ENCODE results near the gene EFNB2. TPM values are rescaled to one million over a fixed set of nuclear protein-coding genes. Genes with fewer than 3 reads are reported as not detected.

The EFNB2 gene
- total and polyA plus RNA-seq, 5 donors: 9.6 to 19.4 (median 13.6) TPM

- no peak for DNase-seq
- WGBS: 77% methylated on average over 10 of the region's 10 CpGs
- no peak for ATAC-seq
- H3K27ac ChIP-seq (ENCODE audit: low read length): no peak overlapping the region
- no peaks in the 10 kb centered on the region for H3K27me3 ChIP-seq (ENCODE audit: control insufficient read depth, insufficient read depth)
- intact Hi-C loops (cut with DNase I): no loop called here
- H3K4me3 ChIP-seq (ENCODE audit: low read length): no peak overlapping the region
- H3K4me1 ChIP-seq (ENCODE audit: control insufficient read depth, insufficient read depth, low read length): no peaks in the 10 kb centered on the region
- no peaks in the 10 kb centered on the region for H3K9me3 ChIP-seq (ENCODE audit: control insufficient read depth, low read length)
Observed at GRCh38 chr13:106467427-106468122, 67.9 kb downstream of the EFNB2 start.

GRCh38 chr13:106466691-106467426, 68.6 kb downstream of the EFNB2 start:
- H3K27me3 ChIP-seq (ENCODE audit: control insufficient read depth, insufficient read depth): no peaks in the 10 kb centered on the region
- no peaks in the 10 kb centered on the region for H3K9me3 ChIP-seq (ENCODE audit: control insufficient read depth, low read length)
- H3K4me1 ChIP-seq (ENCODE audit: control insufficient read depth, insufficient read depth, low read length): no peaks in the 10 kb centered on the region
- ATAC-seq (no peak), DNase-seq (no peak)
- intact Hi-C loops (cut with DNase I): no loop called here
- no peak overlapping the region for H3K27ac ChIP-seq (ENCODE audit: low read length)
- no peak overlapping the region for H3K4me3 ChIP-seq (ENCODE audit: low read length)
- 89% methylated on average over 7 of the region's 7 CpGs for WGBS

- no peaks in the 10 kb centered on the region for H3K27me3 ChIP-seq (ENCODE audit: control insufficient read depth, insufficient read depth)
- no peak overlapping the region for H3K4me3 ChIP-seq (ENCODE audit: low read length)
- no peaks in the 10 kb centered on the region for H3K9me3 ChIP-seq (ENCODE audit: control insufficient read depth, low read length)
- ATAC-seq (no peak), DNase-seq (no peak)
- intact Hi-C loops (cut with DNase I): no loop called here
- WGBS: 83% methylated on average over 4 of the region's 4 CpGs
- no peaks in the 10 kb centered on the region for H3K4me1 ChIP-seq (ENCODE audit: control insufficient read depth, insufficient read depth, low read length)
- H3K27ac ChIP-seq (ENCODE audit: low read length): no peak overlapping the region
Observed at GRCh38 chr13:106464076-106464475, 71.4 kb downstream of the EFNB2 start.

GRCh38 chr13:106462710-106463109, 72.8 kb downstream of the EFNB2 start:
- ATAC-seq: no peak
- Histone ChIP-seq H3K27me3 (ENCODE audit: control insufficient read depth, insufficient read depth) (no peaks in the 10 kb centered on the region), H3K27ac (ENCODE audit: low read length) (no peak overlapping the region), H3K4me1 (ENCODE audit: control insufficient read depth, insufficient read depth, low read length) (no peaks in the 10 kb centered on the region), H3K4me3 (ENCODE audit: low read length) (no peak overlapping the region), H3K9me3 (ENCODE audit: control insufficient read depth, low read length) (no peaks in the 10 kb centered on the region)
- DNase-seq: no peak
- 61% methylated on average over 3 of the region's 3 CpGs for WGBS
- intact Hi-C loops (cut with DNase I): no loop called here

- no peak overlapping the region for H3K27ac ChIP-seq (ENCODE audit: low read length)
- 59% methylated on average over 3 of the region's 3 CpGs for WGBS
Observed at GRCh38 chr13:106455777-106456176, 79.7 kb downstream of the EFNB2 start.

GRCh38 chr13:106455190-106455589, 80.3 kb downstream of the EFNB2 start:
- DNase-seq (no peak), ATAC-seq (no peak)
- Histone ChIP-seq H3K27me3 (ENCODE audit: control insufficient read depth, insufficient read depth) (no peaks in the 10 kb centered on the region), H3K27ac (ENCODE audit: low read length) (no peak overlapping the region), H3K4me3 (ENCODE audit: low read length) (no peak overlapping the region), H3K9me3 (ENCODE audit: control insufficient read depth, low read length) (no peaks in the 10 kb centered on the region), H3K4me1 (ENCODE audit: control insufficient read depth, insufficient read depth, low read length) (no peaks in the 10 kb centered on the region)
- 80% methylated on average over 9 of the region's 9 CpGs for WGBS
- intact Hi-C loops (cut with DNase I): no loop called here

More at GRCh38 chr13:106455777-106456176, 79.7 kb downstream of the EFNB2 start:
- Histone ChIP-seq H3K27me3 (ENCODE audit: control insufficient read depth, insufficient read depth) (no peaks in the 10 kb centered on the region), H3K9me3 (ENCODE audit: control insufficient read depth, low read length) (no peaks in the 10 kb centered on the region), H3K4me1 (ENCODE audit: control insufficient read depth, insufficient read depth, low read length) (no peaks in the 10 kb centered on the region), H3K4me3 (ENCODE audit: low read length) (no peak overlapping the region)
- no peak for DNase-seq
- no peak for ATAC-seq
- intact Hi-C loops (cut with DNase I): no loop called here

GRCh38 chr13:106453101-106453500, 82.4 kb downstream of the EFNB2 start:
- ATAC-seq (no peak), DNase-seq (no peak)
- 96% methylated on average over 7 of the region's 7 CpGs for WGBS
- no peaks in the 10 kb centered on the region for H3K9me3 ChIP-seq (ENCODE audit: control insufficient read depth, low read length)
- H3K4me3 ChIP-seq (ENCODE audit: low read length): no peak overlapping the region
- no peaks in the 10 kb centered on the region for H3K27me3 ChIP-seq (ENCODE audit: control insufficient read depth, insufficient read depth)
- no peaks in the 10 kb centered on the region for H3K4me1 ChIP-seq (ENCODE audit: control insufficient read depth, insufficient read depth, low read length)
- intact Hi-C loops (cut with DNase I): no loop called here
- no peak overlapping the region for H3K27ac ChIP-seq (ENCODE audit: low read length)

- DNase-seq (no peak), ATAC-seq (no peak)
- no peak overlapping the region for H3K4me3 ChIP-seq (ENCODE audit: low read length)
- intact Hi-C loops (cut with DNase I): no loop called here
- H3K27ac ChIP-seq (ENCODE audit: low read length): no peak overlapping the region
- no peaks in the 10 kb centered on the region for H3K4me1 ChIP-seq (ENCODE audit: control insufficient read depth, insufficient read depth, low read length)
- 95% methylated on average over 6 of the region's 6 CpGs for WGBS
- no peaks in the 10 kb centered on the region for H3K27me3 ChIP-seq (ENCODE audit: control insufficient read depth, insufficient read depth)
- H3K9me3 ChIP-seq (ENCODE audit: control insufficient read depth, low read length): no peaks in the 10 kb centered on the region
Observed at GRCh38 chr13:106450991-106451390, 84.5 kb downstream of the EFNB2 start.

GRCh38 chr13:106449096-106449495, 86.4 kb downstream of the EFNB2 start:
- Histone ChIP-seq H3K4me3 (ENCODE audit: low read length) (no peak overlapping the region), H3K27me3 (ENCODE audit: control insufficient read depth, insufficient read depth) (no peaks in the 10 kb centered on the region), H3K4me1 (ENCODE audit: control insufficient read depth, insufficient read depth, low read length) (no peaks in the 10 kb centered on the region), H3K27ac (ENCODE audit: low read length) (no peak overlapping the region), H3K9me3 (ENCODE audit: control insufficient read depth, low read length) (no peaks in the 10 kb centered on the region)
- no peak for ATAC-seq
- intact Hi-C loops (cut with DNase I): no loop called here
- no peak for DNase-seq
- WGBS: 94% methylated on average over 4 of the region's 4 CpGs

GRCh38 chr13:106445996-106446395, 89.5 kb downstream of the EFNB2 start:
- Histone ChIP-seq H3K27me3 (ENCODE audit: control insufficient read depth, insufficient read depth) (no peaks in the 10 kb centered on the region), H3K27ac (ENCODE audit: low read length) (no peak overlapping the region), H3K4me3 (ENCODE audit: low read length) (no peak overlapping the region), H3K9me3 (ENCODE audit: control insufficient read depth, low read length) (no peaks in the 10 kb centered on the region), H3K4me1 (ENCODE audit: control insufficient read depth, insufficient read depth, low read length) (no peaks in the 10 kb centered on the region)
- intact Hi-C loops (cut with DNase I): no loop called here
- ATAC-seq (no peak), DNase-seq (no peak)
- WGBS: 81% methylated on average over 4 of the region's 4 CpGs

- DNase-seq: no peak
- no peak overlapping the region for H3K4me3 ChIP-seq (ENCODE audit: low read length)
- H3K27me3 ChIP-seq (ENCODE audit: control insufficient read depth, insufficient read depth): no peaks in the 10 kb centered on the region
- no peak for ATAC-seq
- no peaks in the 10 kb centered on the region for H3K9me3 ChIP-seq (ENCODE audit: control insufficient read depth, low read length)
- no peak overlapping the region for H3K27ac ChIP-seq (ENCODE audit: low read length)
- intact Hi-C loops (cut with DNase I): no loop called here
- H3K4me1 ChIP-seq (ENCODE audit: control insufficient read depth, insufficient read depth, low read length): no peaks in the 10 kb centered on the region
- WGBS: 78% methylated on average over 11 of the region's 11 CpGs
Observed at GRCh38 chr13:106443607-106444322, 91.7 kb downstream of the EFNB2 start.
